Measurements from ENCODE around the gene KIF16B.

DNA sequence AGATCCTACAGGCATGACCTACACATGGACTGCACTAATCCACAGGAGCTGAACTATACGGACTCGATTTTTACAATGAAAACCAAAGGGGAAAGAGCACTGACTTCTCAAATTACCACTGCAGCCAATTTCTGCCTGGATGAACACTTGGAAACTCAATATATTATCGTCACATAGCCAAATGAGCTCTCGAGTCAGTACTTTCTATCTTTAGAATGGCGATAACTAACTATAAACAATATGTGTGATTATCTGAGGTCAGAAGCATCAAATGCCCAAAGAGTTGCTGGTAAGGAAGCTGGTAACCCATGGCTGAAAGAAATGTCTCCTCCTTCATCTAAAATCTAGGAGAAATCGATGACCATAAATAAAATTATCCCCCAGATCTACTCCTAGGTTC is 86.7 kb downstream of the KIF16B start:
- TF ChIP-seq, protein P1, sequence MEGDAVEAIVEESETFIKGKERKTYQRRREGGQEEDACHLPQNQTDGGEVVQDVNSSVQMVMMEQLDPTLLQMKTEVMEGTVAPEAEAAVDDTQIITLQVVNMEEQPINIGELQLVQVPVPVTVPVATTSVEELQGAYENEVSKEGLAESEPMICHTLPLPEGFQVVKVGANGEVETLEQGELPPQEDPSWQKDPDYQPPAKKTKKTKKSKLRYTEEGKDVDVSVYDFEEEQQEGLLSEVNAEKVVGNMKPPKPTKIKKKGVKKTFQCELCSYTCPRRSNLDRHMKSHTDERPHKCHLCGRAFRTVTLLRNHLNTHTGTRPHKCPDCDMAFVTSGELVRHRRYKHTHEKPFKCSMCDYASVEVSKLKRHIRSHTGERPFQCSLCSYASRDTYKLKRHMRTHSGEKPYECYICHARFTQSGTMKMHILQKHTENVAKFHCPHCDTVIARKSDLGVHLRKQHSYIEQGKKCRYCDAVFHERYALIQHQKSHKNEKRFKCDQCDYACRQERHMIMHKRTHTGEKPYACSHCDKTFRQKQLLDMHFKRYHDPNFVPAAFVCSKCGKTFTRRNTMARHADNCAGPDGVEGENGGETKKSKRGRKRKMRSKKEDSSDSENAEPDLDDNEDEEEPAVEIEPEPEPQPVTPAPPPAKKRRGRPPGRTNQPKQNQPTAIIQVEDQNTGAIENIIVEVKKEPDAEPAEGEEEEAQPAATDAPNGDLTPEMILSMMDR (conservative IDR thresholded peaks at IDR 0.05; ENCODE audit: low read depth in 2 of 2) = no peak
- TF ChIP-seq POLR2AphosphoS5 (IDR thresholded peaks at IDR 0.05; ENCODE audit: low read depth) (no peak), EZH2 (IDR thresholded peaks at IDR 0.05; ENCODE audit: low read depth, unreplicated experiment) (no peak), EZH2phosphoT487 (IDR thresholded peaks at IDR 0.05; ENCODE audit: unreplicated experiment) (no peak), CREB1 (CRISPR knock-in tag; IDR thresholded peaks at IDR 0.05; ENCODE audit: low read depth) (no peak), JUNB (IDR thresholded peaks at IDR 0.05; ENCODE audit: unreplicated experiment) (no peak)
- TF ChIP-seq, protein P2, sequence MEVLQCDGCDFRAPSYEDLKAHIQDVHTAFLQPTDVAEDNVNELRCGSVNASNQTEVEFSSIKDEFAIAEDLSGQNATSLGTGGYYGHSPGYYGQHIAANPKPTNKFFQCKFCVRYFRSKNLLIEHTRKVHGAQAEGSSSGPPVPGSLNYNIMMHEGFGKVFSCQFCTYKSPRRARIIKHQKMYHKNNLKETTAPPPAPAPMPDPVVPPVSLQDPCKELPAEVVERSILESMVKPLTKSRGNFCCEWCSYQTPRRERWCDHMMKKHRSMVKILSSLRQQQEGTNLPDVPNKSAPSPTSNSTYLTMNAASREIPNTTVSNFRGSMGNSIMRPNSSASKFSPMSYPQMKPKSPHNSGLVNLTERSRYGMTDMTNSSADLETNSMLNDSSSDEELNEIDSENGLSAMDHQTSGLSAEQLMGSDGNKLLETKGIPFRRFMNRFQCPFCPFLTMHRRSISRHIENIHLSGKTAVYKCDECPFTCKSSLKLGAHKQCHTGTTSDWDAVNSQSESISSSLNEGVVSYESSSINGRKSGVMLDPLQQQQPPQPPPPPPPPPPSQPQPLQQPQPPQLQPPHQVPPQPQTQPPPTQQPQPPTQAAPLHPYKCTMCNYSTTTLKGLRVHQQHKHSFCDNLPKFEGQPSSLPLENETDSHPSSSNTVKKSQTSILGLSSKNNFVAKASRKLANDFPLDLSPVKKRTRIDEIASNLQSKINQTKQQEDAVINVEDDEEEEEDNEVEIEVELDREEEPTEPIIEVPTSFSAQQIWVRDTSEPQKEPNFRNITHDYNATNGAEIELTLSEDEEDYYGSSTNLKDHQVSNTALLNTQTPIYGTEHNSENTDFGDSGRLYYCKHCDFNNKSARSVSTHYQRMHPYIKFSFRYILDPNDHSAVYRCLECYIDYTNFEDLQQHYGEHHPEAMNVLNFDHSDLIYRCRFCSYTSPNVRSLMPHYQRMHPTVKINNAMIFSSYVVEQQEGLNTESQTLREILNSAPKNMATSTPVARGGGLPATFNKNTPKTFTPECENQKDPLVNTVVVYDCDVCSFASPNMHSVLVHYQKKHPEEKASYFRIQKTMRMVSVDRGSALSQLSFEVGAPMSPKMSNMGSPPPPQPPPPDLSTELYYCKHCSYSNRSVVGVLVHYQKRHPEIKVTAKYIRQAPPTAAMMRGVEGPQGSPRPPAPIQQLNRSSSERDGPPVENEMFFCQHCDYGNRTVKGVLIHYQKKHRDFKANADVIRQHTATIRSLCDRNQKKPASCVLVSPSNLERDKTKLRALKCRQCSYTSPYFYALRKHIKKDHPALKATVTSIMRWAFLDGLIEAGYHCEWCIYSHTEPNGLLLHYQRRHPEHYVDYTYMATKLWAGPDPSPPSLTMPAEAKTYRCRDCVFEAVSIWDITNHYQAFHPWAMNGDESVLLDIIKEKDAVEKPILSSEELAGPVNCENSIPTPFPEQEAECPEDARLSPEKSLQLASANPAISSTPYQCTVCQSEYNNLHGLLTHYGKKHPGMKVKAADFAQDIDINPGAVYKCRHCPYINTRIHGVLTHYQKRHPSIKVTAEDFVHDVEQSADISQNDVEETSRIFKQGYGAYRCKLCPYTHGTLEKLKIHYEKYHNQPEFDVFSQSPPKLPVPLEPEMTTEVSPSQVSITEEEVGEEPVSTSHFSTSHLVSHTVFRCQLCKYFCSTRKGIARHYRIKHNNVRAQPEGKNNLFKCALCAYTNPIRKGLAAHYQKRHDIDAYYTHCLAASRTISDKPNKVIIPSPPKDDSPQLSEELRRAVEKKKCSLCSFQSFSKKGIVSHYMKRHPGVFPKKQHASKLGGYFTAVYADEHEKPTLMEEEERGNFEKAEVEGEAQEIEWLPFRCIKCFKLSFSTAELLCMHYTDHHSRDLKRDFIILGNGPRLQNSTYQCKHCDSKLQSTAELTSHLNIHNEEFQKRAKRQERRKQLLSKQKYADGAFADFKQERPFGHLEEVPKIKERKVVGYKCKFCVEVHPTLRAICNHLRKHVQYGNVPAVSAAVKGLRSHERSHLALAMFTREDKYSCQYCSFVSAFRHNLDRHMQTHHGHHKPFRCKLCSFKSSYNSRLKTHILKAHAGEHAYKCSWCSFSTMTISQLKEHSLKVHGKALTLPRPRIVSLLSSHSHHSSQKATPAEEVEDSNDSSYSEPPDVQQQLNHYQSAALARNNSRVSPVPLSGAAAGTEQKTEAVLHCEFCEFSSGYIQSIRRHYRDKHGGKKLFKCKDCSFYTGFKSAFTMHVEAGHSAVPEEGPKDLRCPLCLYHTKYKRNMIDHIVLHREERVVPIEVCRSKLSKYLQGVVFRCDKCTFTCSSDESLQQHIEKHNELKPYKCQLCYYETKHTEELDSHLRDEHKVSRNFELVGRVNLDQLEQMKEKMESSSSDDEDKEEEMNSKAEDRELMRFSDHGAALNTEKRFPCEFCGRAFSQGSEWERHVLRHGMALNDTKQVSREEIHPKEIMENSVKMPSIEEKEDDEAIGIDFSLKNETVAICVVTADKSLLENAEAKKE (CRISPR knock-in tag; IDR thresholded peaks at IDR 0.05) = no peak
- TF ChIP-seq, protein P3, sequence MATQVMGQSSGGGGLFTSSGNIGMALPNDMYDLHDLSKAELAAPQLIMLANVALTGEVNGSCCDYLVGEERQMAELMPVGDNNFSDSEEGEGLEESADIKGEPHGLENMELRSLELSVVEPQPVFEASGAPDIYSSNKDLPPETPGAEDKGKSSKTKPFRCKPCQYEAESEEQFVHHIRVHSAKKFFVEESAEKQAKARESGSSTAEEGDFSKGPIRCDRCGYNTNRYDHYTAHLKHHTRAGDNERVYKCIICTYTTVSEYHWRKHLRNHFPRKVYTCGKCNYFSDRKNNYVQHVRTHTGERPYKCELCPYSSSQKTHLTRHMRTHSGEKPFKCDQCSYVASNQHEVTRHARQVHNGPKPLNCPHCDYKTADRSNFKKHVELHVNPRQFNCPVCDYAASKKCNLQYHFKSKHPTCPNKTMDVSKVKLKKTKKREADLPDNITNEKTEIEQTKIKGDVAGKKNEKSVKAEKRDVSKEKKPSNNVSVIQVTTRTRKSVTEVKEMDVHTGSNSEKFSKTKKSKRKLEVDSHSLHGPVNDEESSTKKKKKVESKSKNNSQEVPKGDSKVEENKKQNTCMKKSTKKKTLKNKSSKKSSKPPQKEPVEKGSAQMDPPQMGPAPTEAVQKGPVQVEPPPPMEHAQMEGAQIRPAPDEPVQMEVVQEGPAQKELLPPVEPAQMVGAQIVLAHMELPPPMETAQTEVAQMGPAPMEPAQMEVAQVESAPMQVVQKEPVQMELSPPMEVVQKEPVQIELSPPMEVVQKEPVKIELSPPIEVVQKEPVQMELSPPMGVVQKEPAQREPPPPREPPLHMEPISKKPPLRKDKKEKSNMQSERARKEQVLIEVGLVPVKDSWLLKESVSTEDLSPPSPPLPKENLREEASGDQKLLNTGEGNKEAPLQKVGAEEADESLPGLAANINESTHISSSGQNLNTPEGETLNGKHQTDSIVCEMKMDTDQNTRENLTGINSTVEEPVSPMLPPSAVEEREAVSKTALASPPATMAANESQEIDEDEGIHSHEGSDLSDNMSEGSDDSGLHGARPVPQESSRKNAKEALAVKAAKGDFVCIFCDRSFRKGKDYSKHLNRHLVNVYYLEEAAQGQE (IDR thresholded peaks at IDR 0.05; ENCODE audit: unreplicated experiment) = no peak
- TF ChIP-seq, protein P4, sequence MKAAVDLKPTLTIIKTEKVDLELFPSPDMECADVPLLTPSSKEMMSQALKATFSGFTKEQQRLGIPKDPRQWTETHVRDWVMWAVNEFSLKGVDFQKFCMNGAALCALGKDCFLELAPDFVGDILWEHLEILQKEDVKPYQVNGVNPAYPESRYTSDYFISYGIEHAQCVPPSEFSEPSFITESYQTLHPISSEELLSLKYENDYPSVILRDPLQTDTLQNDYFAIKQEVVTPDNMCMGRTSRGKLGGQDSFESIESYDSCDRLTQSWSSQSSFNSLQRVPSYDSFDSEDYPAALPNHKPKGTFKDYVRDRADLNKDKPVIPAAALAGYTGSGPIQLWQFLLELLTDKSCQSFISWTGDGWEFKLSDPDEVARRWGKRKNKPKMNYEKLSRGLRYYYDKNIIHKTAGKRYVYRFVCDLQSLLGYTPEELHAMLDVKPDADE (IDR thresholded peaks at IDR 0.05) = no peak

All from GM23338 (cell line).